Testis (tissue), 2 donors: ENCODE measurements around the gene ART4.

Experiments used
- POLR2A ChIP-seq: fragments of 450-650 bp; IDR thresholded peaks from one replicate; pipeline ENCODE4 v1.6.1; 2017; ENCODE audit warnings: antibody characterized with exemption, mild to moderate bottlenecking, moderate library complexity
- TF ChIP-seq, protein P1 (sequence below), 3 experiments: fragments of 450-650 bp in 2 of 3; fragments of 200-600 bp in 1 of 3; sonication (generic) in 1 of 3; IDR thresholded peaks; one replicate each; pipeline ENCODE4 v1.5.1; 2016 to 2019; ENCODE audit warnings: antibody characterized with exemption in 3 of 3, mild to moderate bottlenecking in 2 of 3, moderate library complexity in 1 of 3

DNA sequence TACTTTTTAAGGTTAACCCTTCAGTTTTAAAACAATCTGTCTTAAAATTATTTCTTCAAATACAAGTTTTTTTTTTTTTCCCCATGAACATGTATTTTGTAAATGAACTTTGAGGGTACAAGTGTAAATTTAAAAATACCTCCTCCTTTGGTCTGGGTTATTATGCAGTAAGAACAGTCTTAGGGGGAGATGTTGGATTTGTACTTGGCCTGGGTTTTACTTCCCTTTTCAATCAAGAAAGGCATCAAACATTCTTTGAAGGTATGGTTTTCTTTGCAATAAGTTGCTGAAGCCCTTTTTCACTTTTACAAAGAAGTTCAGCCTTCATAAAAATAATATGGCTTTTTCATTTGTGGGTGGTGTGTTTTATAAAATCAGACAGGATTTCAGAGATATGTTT is 60.6 kb downstream of the ART4 start:
- TF ChIP-seq POLR2A, result no peak
- TF ChIP-seq, protein P1, sequence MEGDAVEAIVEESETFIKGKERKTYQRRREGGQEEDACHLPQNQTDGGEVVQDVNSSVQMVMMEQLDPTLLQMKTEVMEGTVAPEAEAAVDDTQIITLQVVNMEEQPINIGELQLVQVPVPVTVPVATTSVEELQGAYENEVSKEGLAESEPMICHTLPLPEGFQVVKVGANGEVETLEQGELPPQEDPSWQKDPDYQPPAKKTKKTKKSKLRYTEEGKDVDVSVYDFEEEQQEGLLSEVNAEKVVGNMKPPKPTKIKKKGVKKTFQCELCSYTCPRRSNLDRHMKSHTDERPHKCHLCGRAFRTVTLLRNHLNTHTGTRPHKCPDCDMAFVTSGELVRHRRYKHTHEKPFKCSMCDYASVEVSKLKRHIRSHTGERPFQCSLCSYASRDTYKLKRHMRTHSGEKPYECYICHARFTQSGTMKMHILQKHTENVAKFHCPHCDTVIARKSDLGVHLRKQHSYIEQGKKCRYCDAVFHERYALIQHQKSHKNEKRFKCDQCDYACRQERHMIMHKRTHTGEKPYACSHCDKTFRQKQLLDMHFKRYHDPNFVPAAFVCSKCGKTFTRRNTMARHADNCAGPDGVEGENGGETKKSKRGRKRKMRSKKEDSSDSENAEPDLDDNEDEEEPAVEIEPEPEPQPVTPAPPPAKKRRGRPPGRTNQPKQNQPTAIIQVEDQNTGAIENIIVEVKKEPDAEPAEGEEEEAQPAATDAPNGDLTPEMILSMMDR (IDR thresholded peaks at IDR 0.05), result no peak
